Measurements from ENCODE around the gene GNAL. TPM values are rescaled to one million over a fixed set of nuclear protein-coding genes. Genes with fewer than 3 reads are reported as not detected.

The GNAL gene
- polyA plus RNA-seq, 1 experiment: 0.21 TPM

DNA sequence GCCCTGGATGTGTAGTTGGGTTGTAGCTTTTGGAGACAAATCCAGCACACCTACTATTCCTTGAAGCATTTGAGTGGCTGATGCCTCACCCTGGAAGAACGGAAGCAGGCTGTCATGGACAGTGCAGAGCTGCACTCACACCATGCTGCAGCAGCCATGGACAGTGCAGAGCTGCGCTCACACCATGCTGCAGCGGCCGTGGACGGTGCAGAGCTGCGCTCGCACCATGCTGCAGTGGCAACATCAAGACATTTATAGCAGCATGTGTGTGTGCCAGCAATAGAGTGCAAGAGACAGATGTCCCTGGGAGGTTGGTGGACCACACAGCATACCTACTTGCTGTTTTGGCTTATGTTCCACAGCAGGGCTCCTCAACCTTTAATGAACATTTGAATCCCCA lies 30.6 kb downstream of the GNAL start:
- H3K27me3 ChIP-seq (ENCODE audit: control insufficient read depth, insufficient read depth, low read length): no peaks in the 10 kb centered on the region
- no peak overlapping the region for H3K4me3 ChIP-seq (ENCODE audit: low read depth, low read length)
- POLR2A ChIA-PET: no interaction called here
- DNase-seq (ENCODE audit: low read depth): no peak
- CTCF ChIA-PET: no interaction called here
- TF ChIP-seq, protein P1, sequence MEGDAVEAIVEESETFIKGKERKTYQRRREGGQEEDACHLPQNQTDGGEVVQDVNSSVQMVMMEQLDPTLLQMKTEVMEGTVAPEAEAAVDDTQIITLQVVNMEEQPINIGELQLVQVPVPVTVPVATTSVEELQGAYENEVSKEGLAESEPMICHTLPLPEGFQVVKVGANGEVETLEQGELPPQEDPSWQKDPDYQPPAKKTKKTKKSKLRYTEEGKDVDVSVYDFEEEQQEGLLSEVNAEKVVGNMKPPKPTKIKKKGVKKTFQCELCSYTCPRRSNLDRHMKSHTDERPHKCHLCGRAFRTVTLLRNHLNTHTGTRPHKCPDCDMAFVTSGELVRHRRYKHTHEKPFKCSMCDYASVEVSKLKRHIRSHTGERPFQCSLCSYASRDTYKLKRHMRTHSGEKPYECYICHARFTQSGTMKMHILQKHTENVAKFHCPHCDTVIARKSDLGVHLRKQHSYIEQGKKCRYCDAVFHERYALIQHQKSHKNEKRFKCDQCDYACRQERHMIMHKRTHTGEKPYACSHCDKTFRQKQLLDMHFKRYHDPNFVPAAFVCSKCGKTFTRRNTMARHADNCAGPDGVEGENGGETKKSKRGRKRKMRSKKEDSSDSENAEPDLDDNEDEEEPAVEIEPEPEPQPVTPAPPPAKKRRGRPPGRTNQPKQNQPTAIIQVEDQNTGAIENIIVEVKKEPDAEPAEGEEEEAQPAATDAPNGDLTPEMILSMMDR (IDR thresholded peaks at IDR 0.05; ENCODE audit: insufficient read depth, low read depth, low read length): no peak
- H3K36me3 ChIP-seq (ENCODE audit: control insufficient read depth, insufficient read depth, low read length): no peaks in the 10 kb centered on the region

DNA sequence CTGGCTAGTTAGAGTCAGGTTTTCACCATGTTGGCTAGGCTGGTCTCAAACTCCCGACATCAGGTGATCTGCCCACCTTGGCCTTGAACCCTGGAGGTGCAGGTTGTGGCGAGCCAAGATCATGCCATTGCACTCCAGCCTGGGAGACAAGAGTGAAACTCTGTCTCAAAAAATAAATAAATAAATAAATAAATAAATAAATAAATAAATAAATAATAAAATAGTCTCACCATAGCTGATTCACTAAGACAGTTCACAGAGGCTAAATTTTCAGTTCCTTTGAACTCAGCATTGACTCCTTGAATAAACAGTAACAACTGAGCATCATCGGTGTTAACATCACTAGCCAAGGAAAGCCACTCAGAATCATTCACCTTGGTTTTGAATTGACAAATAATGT lies 32.7 kb downstream of the GNAL start:
- CTCF ChIA-PET: interaction anchor here (0.6 to 2.1 kb wide), 2 partner anchors 11 to 516 kb away, joined by 3 to 11 read pairs; no protein-coding TSS in a partner anchor
- Histone ChIP-seq H3K36me3 (ENCODE audit: control insufficient read depth, insufficient read depth, low read length) (no peaks in the 10 kb centered on the region), H3K27me3 (ENCODE audit: control insufficient read depth, insufficient read depth, low read length) (no peaks in the 10 kb centered on the region), H3K4me3 (ENCODE audit: low read depth, low read length) (no peak overlapping the region)
- POLR2A ChIA-PET: no interaction called here
- DNase-seq (ENCODE audit: low read depth): no peak
- TF ChIP-seq, protein P1 (IDR thresholded peaks at IDR 0.05; ENCODE audit: insufficient read depth, low read depth, low read length): no peak

DNA sequence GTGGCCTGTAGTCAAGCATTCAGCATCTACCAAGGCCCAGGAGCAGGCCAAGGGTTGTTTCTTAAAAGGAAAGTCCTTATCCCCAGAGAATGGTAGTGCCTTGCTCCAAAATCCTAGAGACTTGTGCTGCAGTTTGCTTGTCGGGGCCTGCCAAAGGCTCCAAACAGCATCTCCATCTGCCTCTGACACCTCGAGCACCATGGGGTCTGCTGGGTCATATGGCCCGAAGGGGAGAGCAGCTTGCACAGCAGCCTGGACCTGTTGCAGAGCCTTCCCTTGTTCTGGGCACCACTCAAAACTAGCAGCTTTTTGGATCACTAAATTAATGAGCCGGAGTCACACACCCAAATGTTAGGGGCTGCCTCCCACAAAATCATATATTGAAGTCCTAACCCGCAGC lies 35.7 kb downstream of the GNAL start:
- DNase-seq (ENCODE audit: low read depth): no peak
- POLR2A ChIA-PET: no interaction called here
- CTCF ChIA-PET: no interaction called here

DNA sequence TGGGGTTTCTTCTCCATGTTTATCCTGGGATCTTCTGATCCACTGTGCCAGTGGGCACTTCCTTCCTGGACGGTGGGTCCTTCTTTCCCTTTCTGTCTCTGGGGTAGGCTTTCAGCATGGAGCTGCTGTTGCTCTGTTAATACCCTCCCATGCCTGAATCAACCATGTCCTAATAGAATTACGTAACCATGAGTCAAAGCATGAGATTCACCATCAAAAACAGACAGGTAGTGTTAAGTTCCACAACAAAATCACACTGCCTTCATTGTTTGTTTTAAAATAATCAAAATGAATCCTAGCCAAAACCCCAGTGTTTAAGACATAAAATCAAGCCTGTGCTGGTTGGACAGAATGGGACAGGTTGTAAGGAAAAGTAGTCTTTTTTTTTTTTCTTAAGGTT lies 37.5 kb downstream of the GNAL start:
- TF ChIP-seq, protein P1 (IDR thresholded peaks at IDR 0.05; ENCODE audit: insufficient read depth, low read depth, low read length): no peak
- H3K36me3 ChIP-seq (ENCODE audit: control insufficient read depth, insufficient read depth, low read length): no peaks in the 10 kb centered on the region
- 0 out of 2 replicates have a peak, but pooled peaks cover 2% of the 10 kb centered on the region for H3K27me3 ChIP-seq (ENCODE audit: control insufficient read depth, insufficient read depth, low read length)
- H3K4me3 ChIP-seq (ENCODE audit: low read depth, low read length): no peak overlapping the region
- ChIA-PET POLR2A (no interaction called here), CTCF (interaction anchor here (1.0 kb wide), 1 partner anchor 510 kb away, joined by 3 read pairs; no protein-coding TSS in a partner anchor)
- DNase-seq (ENCODE audit: low read depth): no peak

More for the DNA sequence above, 35.7 kb downstream of the GNAL start:
- no peak overlapping the region for H3K4me3 ChIP-seq (ENCODE audit: low read depth, low read length)
- no peaks in the 10 kb centered on the region for H3K36me3 ChIP-seq (ENCODE audit: control insufficient read depth, insufficient read depth, low read length)
- 0 out of 2 replicates have a peak, but pooled peaks cover 2% of the 10 kb centered on the region for H3K27me3 ChIP-seq (ENCODE audit: control insufficient read depth, insufficient read depth, low read length)
- TF ChIP-seq, protein P1 (IDR thresholded peaks at IDR 0.05; ENCODE audit: insufficient read depth, low read depth, low read length): no peak

DNA sequence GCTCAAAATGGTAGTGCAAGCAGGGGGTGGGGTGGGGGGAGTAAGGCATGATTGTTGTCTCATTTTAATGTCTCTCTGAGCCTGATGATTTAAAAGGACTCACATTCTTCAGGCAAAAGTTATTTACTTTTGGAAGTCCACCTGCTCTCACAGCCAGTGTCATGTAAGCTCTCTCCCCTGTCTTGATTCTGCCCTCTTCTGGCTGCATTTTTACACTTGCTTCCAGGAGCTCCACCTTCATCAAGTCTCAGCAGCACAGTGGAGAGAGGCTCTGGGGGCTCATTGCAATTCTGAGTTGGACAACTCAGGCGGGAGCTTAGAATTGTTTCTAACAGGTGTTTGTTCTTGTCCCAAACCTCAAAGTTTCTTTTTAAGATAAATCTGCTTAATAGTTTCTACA lies 39.2 kb downstream of the GNAL start:
- H3K27me3 ChIP-seq (ENCODE audit: control insufficient read depth, insufficient read depth, low read length): 0 out of 2 replicates have a peak, but pooled peaks cover 2% of the 10 kb centered on the region

More for the DNA sequence above, 39.2 kb downstream of the GNAL start:
- DNase-seq (ENCODE audit: low read depth): no peak
- POLR2A ChIA-PET: no interaction called here
- Histone ChIP-seq H3K36me3 (ENCODE audit: control insufficient read depth, insufficient read depth, low read length) (no peaks in the 10 kb centered on the region), H3K4me3 (ENCODE audit: low read depth, low read length) (no peak overlapping the region)
- TF ChIP-seq, protein P1 (IDR thresholded peaks at IDR 0.05; ENCODE audit: insufficient read depth, low read depth, low read length): 0 out of 2 replicates have a peak, but pooled peaks have one; percentile 12
- CTCF ChIA-PET: interaction anchor here (0.8 to 2.4 kb wide), 11 partner anchors 8 to 313 kb away, joined by 3 to 13 read pairs (median 3); no protein-coding TSS in a partner anchor
